Activated naive CD4-positive, alpha-beta T cell treated with anti-CD3 and anti-CD28 coated beads, Interleukin-2, amount 50 U/mL, for 72 hours (primary cell): ENCODE measurements around the gene PWWP2B. TPM values are rescaled to one million over a fixed set of nuclear protein-coding genes. Genes with fewer than 3 reads are reported as not detected.

Experiments
- ATAC-seq, 2 donors: fragments of 150-1000 bp; cut with Tn5 transposase; 2 replicates each; pipeline ENCODE4 v1.10.0; 2021; ENCODE audit warnings: mild to moderate bottlenecking in 2 of 2, moderate library complexity in 2 of 2
- DNase-seq, 2 donors: peaks; one replicate each; pipeline ENCODE4 v3.0.0; 2021 to 2022; ENCODE audit warnings: low spot score in 2 of 2
- H3K27ac Mint-ChIP-seq, 2 donors: one replicate each; pipeline ENCODE4 v1.8.0; 2022; ENCODE audit warnings: mild to moderate bottlenecking in 2 of 2, mixed read lengths in 2 of 2
- H3K36me3 Mint-ChIP-seq, 2 donors: one replicate each; pipeline ENCODE4 v1.8.0; 2022; ENCODE audit warnings: mixed read lengths in 2 of 2
- H3K9me3 Mint-ChIP-seq, 2 donors: one replicate each; pipeline ENCODE4 v1.8.0; 2022; ENCODE audit warnings: mixed read lengths in 2 of 2
- total RNA-seq, 2 donors: library from RNA; stranded (reverse); gene quantifications; one replicate each; pipeline ENCODE4 v1.2.3, GENCODE V29; 2022

PWWP2B gene
- total RNA-seq, 2 donors from 2014 or later, result 0.64 to 4.3 TPM

DNA sequence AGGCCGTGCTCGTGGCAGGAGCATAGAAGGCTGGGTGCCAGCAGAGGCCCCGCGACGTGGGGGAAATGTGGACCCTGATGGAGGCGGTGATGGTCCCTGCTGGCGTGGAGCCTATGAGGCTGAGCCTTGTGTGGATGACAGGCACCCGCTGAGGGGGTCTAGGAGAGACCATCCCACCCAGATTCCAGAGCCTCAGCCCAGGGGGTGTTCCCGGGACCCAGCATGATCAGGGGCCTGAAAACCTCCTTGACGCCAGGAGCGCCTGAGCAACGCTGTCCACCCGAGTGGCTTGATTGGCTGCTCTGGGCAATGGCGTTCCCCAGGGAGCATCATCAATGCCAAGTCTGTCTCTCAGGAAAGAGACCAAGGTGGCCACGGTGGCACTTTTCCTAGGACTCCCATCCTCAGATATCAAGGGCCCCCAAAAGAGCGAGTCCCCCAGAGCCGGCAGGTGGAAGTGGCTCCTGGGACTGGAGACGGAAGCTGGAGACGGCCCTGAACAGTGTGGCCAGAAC is 61.1 kb downstream of the PWWP2B start:
- H3K36me3 Mint-ChIP-seq, result no peaks in the 10 kb centered on the region
- no peak overlapping the region for H3K27ac Mint-ChIP-seq
- DNase-seq (no peak), ATAC-seq (no peak)
- H3K9me3 Mint-ChIP-seq, result no peaks in the 10 kb centered on the region

DNA sequence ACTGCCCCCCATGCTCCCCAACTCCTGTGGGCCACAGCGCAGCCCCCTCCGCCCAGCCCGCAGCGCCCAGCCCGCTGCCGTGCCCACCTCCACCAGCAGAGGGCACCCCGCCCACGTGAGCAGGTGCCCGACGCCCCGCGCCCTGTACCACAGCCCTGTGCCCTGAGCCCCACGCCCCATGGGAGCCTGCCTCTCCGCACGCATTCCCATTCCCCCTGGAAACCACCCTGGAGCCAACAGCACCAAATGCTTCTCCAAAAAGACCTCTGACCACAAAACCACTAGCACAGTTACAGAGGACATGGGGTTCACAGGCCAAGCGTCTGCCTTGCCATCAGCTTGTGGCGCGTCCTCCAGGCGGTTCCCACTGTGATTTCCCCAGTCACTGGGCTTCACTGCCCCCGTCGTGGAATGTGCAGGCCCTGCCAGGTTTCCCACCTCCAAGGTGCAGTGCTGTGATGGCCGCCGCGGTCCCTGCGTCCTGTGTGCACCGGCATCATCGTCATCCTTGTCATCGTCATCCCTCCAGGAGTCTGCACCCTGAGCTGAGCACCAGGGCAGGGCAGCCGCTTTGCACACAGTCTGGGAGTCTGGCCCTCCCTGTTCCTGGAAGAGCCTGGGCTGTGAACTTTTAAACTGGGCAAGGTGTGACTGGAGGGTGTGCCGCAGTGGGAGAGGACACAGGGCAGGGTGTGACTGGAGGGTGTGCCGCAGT is 61.7 kb downstream of the PWWP2B start:
- Mint-ChIP-seq H3K27ac (no peak overlapping the region), H3K36me3 (no peaks in the 10 kb centered on the region), H3K9me3 (no peaks in the 10 kb centered on the region)
- DNase-seq (peak; percentile 66 to 86), ATAC-seq (peak; percentile 78 to 85)

- ATAC-seq, result no peak
These were observed 62.5 kb downstream of the PWWP2B start for GRCh38 chr10:132459301-132460003.

GRCh38 chr10:132460071-132460470 is 63.1 kb downstream of the PWWP2B start:
- no peak overlapping the region for H3K27ac Mint-ChIP-seq
- DNase-seq (peak in 1 of 2 donors; percentile 52), ATAC-seq (no peak)
- no peaks in the 10 kb centered on the region for H3K9me3 Mint-ChIP-seq
- H3K36me3 Mint-ChIP-seq, result no peaks in the 10 kb centered on the region

More at GRCh38 chr10:132459301-132460003, 62.5 kb downstream of the PWWP2B start:
- Mint-ChIP-seq H3K27ac (no peak overlapping the region), H3K36me3 (no peaks in the 10 kb centered on the region), H3K9me3 (no peaks in the 10 kb centered on the region)
- DNase-seq, result peak in 1 of 2 donors; percentile 47

- no peak for DNase-seq
- H3K36me3 Mint-ChIP-seq, result no peaks in the 10 kb centered on the region
- H3K9me3 Mint-ChIP-seq, result no peaks in the 10 kb centered on the region
- no peak for ATAC-seq
- H3K27ac Mint-ChIP-seq, result no peak overlapping the region
These were observed 63.7 kb downstream of the PWWP2B start for GRCh38 chr10:132460691-132461090.

DNA sequence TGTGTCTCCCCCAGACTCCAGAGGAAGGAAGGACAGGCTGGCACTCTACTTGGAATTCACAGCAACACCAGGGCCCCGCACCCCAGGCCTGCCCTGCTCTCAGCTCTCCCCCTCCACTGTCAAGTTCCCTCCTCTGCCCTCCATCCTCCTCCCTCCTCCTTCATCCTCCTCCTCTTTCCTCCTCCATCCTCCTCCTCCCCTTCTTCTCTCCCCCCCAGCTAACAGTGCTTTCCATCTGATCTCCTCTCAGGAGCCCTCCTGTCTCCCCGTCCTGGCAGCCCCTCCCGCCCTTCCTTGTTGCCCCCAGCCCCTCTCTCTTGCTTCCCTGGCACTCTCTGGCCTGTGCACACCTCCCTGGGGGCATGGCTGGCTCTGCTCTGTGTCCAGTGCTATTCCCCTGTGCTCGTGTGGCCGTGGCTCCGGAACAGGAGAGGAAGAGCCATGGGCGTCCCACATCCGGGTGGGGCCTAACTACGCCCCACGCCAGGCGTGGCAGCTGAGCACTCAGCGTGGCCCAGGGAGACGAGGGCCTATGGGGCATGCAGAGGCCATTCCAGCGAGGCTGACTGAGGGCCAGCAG is 64.2 kb downstream of the PWWP2B start:
- ATAC-seq (no peak), DNase-seq (no peak)
- H3K27ac Mint-ChIP-seq, result peak overlapping the region in 1 of 2 donors; percentile 44
- H3K9me3 Mint-ChIP-seq, result no peaks in the 10 kb centered on the region
- H3K36me3 Mint-ChIP-seq, result no peaks in the 10 kb centered on the region

- DNase-seq, result no peak
- no peak overlapping the region for H3K27ac Mint-ChIP-seq
- no peaks in the 10 kb centered on the region for H3K36me3 Mint-ChIP-seq
- no peak for ATAC-seq
- H3K9me3 Mint-ChIP-seq, result no peaks in the 10 kb centered on the region
These were observed 64.8 kb downstream of the PWWP2B start for GRCh38 chr10:132461683-132462231.

GRCh38 chr10:132462463-132463332 is 65.7 kb downstream of the PWWP2B start:
- Mint-ChIP-seq H3K36me3 (no peaks in the 10 kb centered on the region), H3K9me3 (no peaks in the 10 kb centered on the region), H3K27ac (no peak overlapping the region)
- DNase-seq (no peak), ATAC-seq (no peak)

- Mint-ChIP-seq H3K27ac (no peak overlapping the region), H3K36me3 (no peaks in the 10 kb centered on the region), H3K9me3 (no peaks in the 10 kb centered on the region)
- ATAC-seq (no peak), DNase-seq (no peak)
These were observed 66.6 kb downstream of the PWWP2B start for GRCh38 chr10:132463333-132464255.

DNA sequence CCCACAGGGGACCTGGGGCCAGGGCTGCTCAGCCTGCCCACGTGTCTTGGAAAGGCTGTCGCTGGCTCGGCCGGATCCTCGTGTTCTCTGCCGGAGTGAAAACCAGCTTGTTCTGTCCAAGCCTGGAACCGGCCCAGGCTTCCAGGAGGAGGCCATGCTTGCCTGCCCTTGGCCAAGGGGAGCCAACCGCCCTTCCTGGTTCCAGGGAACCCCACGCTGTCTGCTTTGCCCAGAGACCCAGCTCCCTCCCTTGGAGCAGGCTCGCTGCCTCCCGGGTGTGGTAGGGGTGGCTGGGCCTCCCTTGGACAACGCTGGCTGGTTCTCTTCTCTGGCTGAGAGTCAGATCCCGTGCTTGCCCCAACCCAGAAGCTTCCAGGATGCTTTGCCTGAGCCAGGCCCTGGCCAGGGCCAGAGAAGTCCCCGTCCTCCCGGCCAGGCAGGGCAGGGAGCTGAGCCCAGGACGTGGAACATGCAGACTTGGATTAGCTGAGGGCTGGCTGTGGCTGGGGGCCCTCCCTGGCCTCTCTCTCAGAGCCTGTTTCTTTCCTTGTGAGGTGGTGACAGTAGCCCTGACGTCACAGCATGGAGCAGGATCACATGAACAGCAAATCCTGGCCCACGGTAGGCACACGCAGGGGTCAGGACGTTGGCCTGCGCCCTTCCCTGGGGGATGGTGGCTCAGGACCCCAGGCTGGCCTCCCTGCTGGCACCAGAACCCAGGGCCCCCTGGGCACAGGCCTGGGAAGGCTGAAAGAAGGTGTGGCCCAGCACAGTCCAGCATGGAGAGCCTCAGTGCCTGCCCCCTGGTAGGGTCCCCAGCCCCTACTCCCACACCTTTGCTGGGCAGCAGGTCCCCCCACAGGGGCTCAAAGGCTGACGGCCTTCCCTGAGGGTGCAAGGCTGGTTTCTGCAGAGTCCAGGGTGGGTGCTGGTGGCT is 67.5 kb downstream of the PWWP2B start:
- ATAC-seq, result no peak
- no peaks in the 10 kb centered on the region for H3K36me3 Mint-ChIP-seq
- no peaks in the 10 kb centered on the region for H3K9me3 Mint-ChIP-seq
- DNase-seq, result no peak
- H3K27ac Mint-ChIP-seq, result no peak overlapping the region

GRCh38 chr10:132465193-132465888 is 68.3 kb downstream of the PWWP2B start:
- H3K9me3 Mint-ChIP-seq, result no peaks in the 10 kb centered on the region
- no peaks in the 10 kb centered on the region for H3K36me3 Mint-ChIP-seq
- ATAC-seq (no peak), DNase-seq (no peak)
- no peak overlapping the region for H3K27ac Mint-ChIP-seq

- DNase-seq (no peak), ATAC-seq (no peak)
- no peaks in the 10 kb centered on the region for H3K36me3 Mint-ChIP-seq
- no peaks in the 10 kb centered on the region for H3K9me3 Mint-ChIP-seq
- no peak overlapping the region for H3K27ac Mint-ChIP-seq
These were observed 69.0 kb downstream of the PWWP2B start for GRCh38 chr10:132465889-132466519.

- DNase-seq, result no peak
- ATAC-seq, result no peak
- H3K9me3 Mint-ChIP-seq, result no peaks in the 10 kb centered on the region
- no peak overlapping the region for H3K27ac Mint-ChIP-seq
- H3K36me3 Mint-ChIP-seq, result no peaks in the 10 kb centered on the region
These were observed 69.8 kb downstream of the PWWP2B start for GRCh38 chr10:132466520-132467463.
